Lung (tissue), 12 donors: ENCODE measurements around the gene ARHGAP18. TPM values are rescaled to one million over a fixed set of nuclear protein-coding genes. Genes with fewer than 3 reads are reported as not detected.

Experiments used
- ATAC-seq: fragments of 200-7000 bp; cut with Tn5 transposase; one replicate; pipeline ENCODE4 v1.9.1; 2020; ENCODE audit warnings: moderate number of reproducible peaks; ENCODE audit not compliant: insufficient read depth, low FRiP score
- DNase-seq, 3 donors: peaks; one replicate each; pipeline ENCODE4 v3.0.0-alpha.2; 2013 to 2017
- H3K27ac ChIP-seq, 2 donors: one replicate each; pipeline ENCODE4 v1.5.1; 2013; ENCODE audit warnings: mild to moderate bottlenecking in 2 of 2, moderate library complexity in 2 of 2, control low read depth in 1 of 2, inconsistent platforms in 1 of 2, low read depth in 1 of 2, low read length in 1 of 2
- H3K27me3 ChIP-seq, 3 donors: one replicate each; pipeline ENCODE4 v1.5.1; 2013; ENCODE audit warnings: low read length in 2 of 3; ENCODE audit not compliant: control insufficient read depth in 3 of 3, insufficient read depth in 3 of 3
- H3K36me3 ChIP-seq, 4 donors: one replicate each; pipeline ENCODE4 v1.5.1; 2013; ENCODE audit warnings: low read length in 4 of 4, mild to moderate bottlenecking in 1 of 4, moderate library complexity in 1 of 4; ENCODE audit not compliant: control insufficient read depth in 4 of 4, insufficient read depth in 4 of 4
- H3K4me1 ChIP-seq, 5 donors: one replicate each; pipeline ENCODE4 v1.5.1; 2013; ENCODE audit warnings: low read length in 5 of 5, mild to moderate bottlenecking in 2 of 5, moderate library complexity in 1 of 5; ENCODE audit not compliant: control insufficient read depth in 5 of 5, insufficient read depth in 5 of 5
- H3K4me3 ChIP-seq: one replicate; pipeline ENCODE4 v1.5.1; 2013; ENCODE audit warnings: mild to moderate bottlenecking, control low read depth, moderate library complexity
- H3K9ac ChIP-seq, 2 donors: one replicate each; pipeline ENCODE4 v1.5.1; 2013; ENCODE audit warnings: low read length in 2 of 2, control low read depth in 1 of 2; ENCODE audit not compliant: insufficient read depth in 1 of 2
- H3K9me3 ChIP-seq, 4 donors: one replicate each; pipeline ENCODE4 v1.5.1; 2013; ENCODE audit warnings: low read length in 3 of 4, mild to moderate bottlenecking in 1 of 4, moderate library complexity in 1 of 4; ENCODE audit not compliant: control insufficient read depth in 4 of 4, insufficient read depth in 3 of 4
- WGBS, 2 donors: extraction: QIAGEN DNeasy Blood & Tissue Kit; methylation state at CpG; one replicate each; pipeline ENCODE4 v1.1.7; 2013; 5-methylcytosine and 5-hydroxymethylcytosine counted together
- polyA plus RNA-seq, 2 donors: library from polyadenylated mRNA; stranded (reverse); fragments of 200-250 nt; gene quantifications; one replicate each; pipeline ENCODE4 v1.2.1, GENCODE V29; 2013
- total RNA-seq, 2 donors: library from RNA; depleted of rRNA in 1 of 2; stranded (reverse); fragments of >200 nt in 1 of 2; gene quantifications; one replicate each; pipeline ENCODE4 v1.2.1, GENCODE V29; 2014 to 2021
- TF ChIP-seq, protein P1 (sequence below): IDR thresholded peaks from 2 replicates; pipeline ENCODE4 v1.5.1; 2012; ENCODE audit warnings: mild to moderate bottlenecking; ENCODE audit errors: control extremely low read depth, extremely low read depth
- donor health status: control.
- donor health status: control.
- donor health status: Bipolar disorder and iron deficiency.
- donor health status: healthy.
- donor health status: DM: yes; HTN: yes; CAD: no.

Gene ARHGAP18
- total and polyA plus RNA-seq, 4 donors, result 16.4 to 70.7 (median 33.0) TPM

- no peak overlapping the region for H3K27ac ChIP-seq
- TF ChIP-seq, protein P1, sequence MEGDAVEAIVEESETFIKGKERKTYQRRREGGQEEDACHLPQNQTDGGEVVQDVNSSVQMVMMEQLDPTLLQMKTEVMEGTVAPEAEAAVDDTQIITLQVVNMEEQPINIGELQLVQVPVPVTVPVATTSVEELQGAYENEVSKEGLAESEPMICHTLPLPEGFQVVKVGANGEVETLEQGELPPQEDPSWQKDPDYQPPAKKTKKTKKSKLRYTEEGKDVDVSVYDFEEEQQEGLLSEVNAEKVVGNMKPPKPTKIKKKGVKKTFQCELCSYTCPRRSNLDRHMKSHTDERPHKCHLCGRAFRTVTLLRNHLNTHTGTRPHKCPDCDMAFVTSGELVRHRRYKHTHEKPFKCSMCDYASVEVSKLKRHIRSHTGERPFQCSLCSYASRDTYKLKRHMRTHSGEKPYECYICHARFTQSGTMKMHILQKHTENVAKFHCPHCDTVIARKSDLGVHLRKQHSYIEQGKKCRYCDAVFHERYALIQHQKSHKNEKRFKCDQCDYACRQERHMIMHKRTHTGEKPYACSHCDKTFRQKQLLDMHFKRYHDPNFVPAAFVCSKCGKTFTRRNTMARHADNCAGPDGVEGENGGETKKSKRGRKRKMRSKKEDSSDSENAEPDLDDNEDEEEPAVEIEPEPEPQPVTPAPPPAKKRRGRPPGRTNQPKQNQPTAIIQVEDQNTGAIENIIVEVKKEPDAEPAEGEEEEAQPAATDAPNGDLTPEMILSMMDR, result no peak
- no peaks in the 10 kb centered on the region for H3K4me1 ChIP-seq
- WGBS, 2 donors, result 43 to 50% methylated on average over 2 of the region's 2 CpGs
- H3K27me3 ChIP-seq, result no peaks in the 10 kb centered on the region
- H3K4me3 ChIP-seq, result no peak overlapping the region
- peaks cover 0 to 6% (median 0%) of the 10 kb centered on the region in 4 donors for H3K36me3 ChIP-seq
- ATAC-seq (no peak), DNase-seq (no peak)
- H3K9me3 ChIP-seq, result no peaks in the 10 kb centered on the region
- no peak overlapping the region for H3K9ac ChIP-seq
Observed at GRCh38 chr6:129542705-129543104, 167.3 kb downstream of the ARHGAP18 start.

DNA sequence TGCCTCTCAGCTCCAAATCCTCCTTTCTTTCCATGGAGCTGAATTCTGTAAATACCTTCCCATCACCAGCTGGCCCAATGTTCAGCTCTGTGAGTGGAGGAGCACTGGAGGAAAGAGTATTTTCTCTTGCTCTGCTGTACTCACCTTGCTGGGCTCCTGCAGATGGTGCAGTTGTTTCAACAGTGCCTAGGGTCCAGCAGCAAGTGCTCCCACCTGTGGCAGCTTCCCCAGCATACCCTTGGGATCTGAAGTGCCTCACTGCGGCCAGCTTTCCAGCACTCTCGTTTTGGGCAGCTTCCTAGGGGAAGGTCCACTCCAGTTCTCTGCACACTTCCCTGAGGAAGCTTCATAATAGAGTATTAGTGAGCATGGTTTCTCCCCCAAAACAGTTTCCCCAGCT, 170.9 kb downstream of the ARHGAP18 start:
- WGBS, 2 donors, result 79 to 82% methylated on average over 2 of the region's 2 CpGs
- Histone ChIP-seq H3K4me1 (no peaks in the 10 kb centered on the region), H3K9me3 (no peaks in the 10 kb centered on the region), H3K36me3 (peaks cover 0 to 4% (median 0%) of the 10 kb centered on the region in 4 donors), H3K27ac (no peak overlapping the region), H3K27me3 (no peaks in the 10 kb centered on the region), H3K4me3 (no peak overlapping the region), H3K9ac (no peak overlapping the region)
- no peak for ATAC-seq
- no peak for DNase-seq
- TF ChIP-seq, protein P1, result no peak

GRCh38 chr6:129536271-129536670, 173.7 kb downstream of the ARHGAP18 start:
- Histone ChIP-seq H3K27me3 (no peaks in the 10 kb centered on the region), H3K4me3 (no peak overlapping the region), H3K9me3 (no peaks in the 10 kb centered on the region), H3K4me1 (no peaks in the 10 kb centered on the region), H3K27ac (no peak overlapping the region), H3K36me3 (peaks cover 0 to 4% (median 0%) of the 10 kb centered on the region in 4 donors), H3K9ac (no peak overlapping the region)
- ATAC-seq, result no peak
- TF ChIP-seq, protein P1, result no peak
- DNase-seq, result no peak

GRCh38 chr6:129534926-129535325, 175.1 kb downstream of the ARHGAP18 start:
- Histone ChIP-seq H3K9me3 (peaks cover 0 to 2% (median 0%) of the 10 kb centered on the region in 4 donors), H3K36me3 (peaks cover 0 to 4% (median 0%) of the 10 kb centered on the region in 4 donors), H3K4me3 (no peak overlapping the region), H3K27ac (no peak overlapping the region), H3K4me1 (no peaks in the 10 kb centered on the region), H3K9ac (no peak overlapping the region), H3K27me3 (no peaks in the 10 kb centered on the region)
- ATAC-seq (no peak), DNase-seq (no peak)
- TF ChIP-seq, protein P1, result no peak
